ENCODE measurements around the gene CNOT1. TPM values are rescaled to one million over a fixed set of nuclear protein-coding genes. Genes with fewer than 3 reads are reported as not detected.

CNOT1 gene
- total RNA-seq, 1 experiment from 2014 or later = 135 TPM

GRCh38 chr16:58649707-58650106 is 20.1 kb upstream of the CNOT1 start:
- intact Hi-C loops (cut with micrococcal nuclease) = no loop called here

GRCh38 chr16:58647107-58647506 is 17.5 kb upstream of the CNOT1 start:
- ChIA-PET CTCF (no interaction called here), POLR2A (ENCODE audit: unreplicated experiment) (no interaction called here)
- Histone ChIP-seq H3K27ac (ENCODE audit: low read length) (no peak overlapping the region), H3K4me3 (ENCODE audit: low read length) (no peak overlapping the region), H3K9me2 (replicated peaks; ENCODE audit: low read length) (no peaks in the 10 kb centered on the region), H3K36me3 (ENCODE audit: low read depth, low read length) (no peaks in the 10 kb centered on the region), H3K4me2 (ENCODE audit: low read length) (no peak overlapping the region), H3K9me3 (ENCODE audit: low read length) (no peaks in the 10 kb centered on the region), H2AFZ (ENCODE audit: low read length) (no peak overlapping the region), H3F3A (ENCODE audit: low read length, unreplicated experiment) (no peaks in the 10 kb centered on the region), H3K4me1 (ENCODE audit: insufficient read depth, low read length) (no peaks in the 10 kb centered on the region), H3K27me3 (ENCODE audit: low read length) (no peaks in the 10 kb centered on the region), H4K20me1 (ENCODE audit: low read length) (no peaks in the 10 kb centered on the region), H3K79me2 (ENCODE audit: low read length) (no peaks in the 10 kb centered on the region), H3K9ac (ENCODE audit: low read length) (no peak overlapping the region)
- no peak for ATAC-seq
- TF ChIP-seq EZH2phosphoT487 (IDR thresholded peaks at IDR 0.05; ENCODE audit: borderline replicate concordance, low read length) (no peak), EZH2 (IDR thresholded peaks at IDR 0.05; ENCODE audit: low read length, unreplicated experiment) (no peak)
- TF ChIP-seq, protein P1, sequence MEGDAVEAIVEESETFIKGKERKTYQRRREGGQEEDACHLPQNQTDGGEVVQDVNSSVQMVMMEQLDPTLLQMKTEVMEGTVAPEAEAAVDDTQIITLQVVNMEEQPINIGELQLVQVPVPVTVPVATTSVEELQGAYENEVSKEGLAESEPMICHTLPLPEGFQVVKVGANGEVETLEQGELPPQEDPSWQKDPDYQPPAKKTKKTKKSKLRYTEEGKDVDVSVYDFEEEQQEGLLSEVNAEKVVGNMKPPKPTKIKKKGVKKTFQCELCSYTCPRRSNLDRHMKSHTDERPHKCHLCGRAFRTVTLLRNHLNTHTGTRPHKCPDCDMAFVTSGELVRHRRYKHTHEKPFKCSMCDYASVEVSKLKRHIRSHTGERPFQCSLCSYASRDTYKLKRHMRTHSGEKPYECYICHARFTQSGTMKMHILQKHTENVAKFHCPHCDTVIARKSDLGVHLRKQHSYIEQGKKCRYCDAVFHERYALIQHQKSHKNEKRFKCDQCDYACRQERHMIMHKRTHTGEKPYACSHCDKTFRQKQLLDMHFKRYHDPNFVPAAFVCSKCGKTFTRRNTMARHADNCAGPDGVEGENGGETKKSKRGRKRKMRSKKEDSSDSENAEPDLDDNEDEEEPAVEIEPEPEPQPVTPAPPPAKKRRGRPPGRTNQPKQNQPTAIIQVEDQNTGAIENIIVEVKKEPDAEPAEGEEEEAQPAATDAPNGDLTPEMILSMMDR (conservative IDR thresholded peaks at IDR 0.05; ENCODE audit: low read depth, low read length) = no peak
- intact Hi-C loops (cut with micrococcal nuclease) = no loop called here
- no peak for DNase-seq
- BruUV-seq (replicated peaks) = no TSS peak

More at GRCh38 chr16:58649707-58650106, 20.1 kb upstream of the CNOT1 start:
- no peak overlapping the region for H3K27ac ChIP-seq (ENCODE audit: low read length)
- POLR2A ChIA-PET (ENCODE audit: unreplicated experiment) = no interaction called here
- H3K36me3 ChIP-seq (ENCODE audit: low read depth, low read length) = no peaks in the 10 kb centered on the region
- no peaks in the 10 kb centered on the region for H3K9me3 ChIP-seq (ENCODE audit: low read length)
- DNase-seq (no peak), ATAC-seq (no peak)
- H3K4me3 ChIP-seq (ENCODE audit: low read length) = no peak overlapping the region
- no peaks in the 10 kb centered on the region for H3F3A ChIP-seq (ENCODE audit: low read length, unreplicated experiment)
- no peaks in the 10 kb centered on the region for H3K4me1 ChIP-seq (ENCODE audit: insufficient read depth, low read length)
- no peak overlapping the region for H3K9ac ChIP-seq (ENCODE audit: low read length)
- H3K9me2 ChIP-seq (replicated peaks; ENCODE audit: low read length) = no peaks in the 10 kb centered on the region
- H2AFZ ChIP-seq (ENCODE audit: low read length) = no peak overlapping the region
- TF ChIP-seq EZH2phosphoT487 (IDR thresholded peaks at IDR 0.05; ENCODE audit: borderline replicate concordance, low read length) (no peak), EZH2 (IDR thresholded peaks at IDR 0.05; ENCODE audit: low read length, unreplicated experiment) (no peak)
- TF ChIP-seq, protein P1 (conservative IDR thresholded peaks at IDR 0.05; ENCODE audit: low read depth, low read length) = no peak
- BruUV-seq (replicated peaks) = no TSS peak
- H3K4me2 ChIP-seq (ENCODE audit: low read length) = no peak overlapping the region
- H4K20me1 ChIP-seq (ENCODE audit: low read length) = no peaks in the 10 kb centered on the region
- no peaks in the 10 kb centered on the region for H3K27me3 ChIP-seq (ENCODE audit: low read length)
- CTCF ChIA-PET = no interaction called here
- H3K79me2 ChIP-seq (ENCODE audit: low read length) = no peaks in the 10 kb centered on the region

DNA sequence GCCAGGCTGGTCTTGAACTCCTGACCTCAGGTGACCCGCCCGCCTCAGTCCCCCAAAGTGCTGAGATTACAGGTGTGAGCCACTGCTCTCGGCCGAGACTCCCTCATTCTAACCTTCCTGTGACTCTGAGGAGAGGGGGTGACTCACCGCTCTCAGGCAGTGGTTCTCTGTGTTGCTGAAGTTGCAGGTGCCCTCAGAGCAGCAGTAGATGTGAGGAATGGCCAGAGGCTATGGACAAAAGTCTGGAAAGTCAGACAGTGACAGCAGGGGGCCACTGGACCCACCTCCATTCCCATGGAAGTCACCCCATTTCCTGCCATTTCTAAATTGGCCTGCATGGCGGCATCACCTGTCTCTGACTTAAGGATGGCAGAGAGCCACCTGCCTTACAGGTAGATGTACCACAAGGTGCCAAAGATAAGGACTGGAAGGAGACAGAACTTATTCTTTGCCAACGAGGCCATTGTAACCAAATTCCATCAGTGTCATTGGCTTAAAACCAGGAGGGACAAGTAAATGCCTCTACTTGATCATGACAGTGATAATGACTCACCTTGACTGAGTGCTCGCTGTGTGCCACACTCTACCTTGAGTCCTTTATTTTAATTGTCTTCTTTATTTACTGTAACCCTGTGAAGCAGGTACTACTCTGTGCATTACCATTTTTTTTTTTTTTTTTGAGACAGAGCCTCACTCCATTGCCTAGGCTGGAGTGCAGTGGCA is 15.3 kb upstream of the CNOT1 start:
- no peaks in the 10 kb centered on the region for H3K4me1 ChIP-seq (ENCODE audit: insufficient read depth, low read length)
- no peaks in the 10 kb centered on the region for H3K9me3 ChIP-seq (ENCODE audit: low read length)
- no peak overlapping the region for H3K4me2 ChIP-seq (ENCODE audit: low read length)
- ChIA-PET POLR2A (ENCODE audit: unreplicated experiment) (no interaction called here), CTCF (no interaction called here)
- TF ChIP-seq EZH2phosphoT487 (IDR thresholded peaks at IDR 0.05; ENCODE audit: borderline replicate concordance, low read length) (no peak), EZH2 (IDR thresholded peaks at IDR 0.05; ENCODE audit: low read length, unreplicated experiment) (no peak)
- TF ChIP-seq, protein P1 (conservative IDR thresholded peaks at IDR 0.05; ENCODE audit: low read depth, low read length) = no peak
- no peaks in the 10 kb centered on the region for H3K9me2 ChIP-seq (replicated peaks; ENCODE audit: low read length)
- no peak overlapping the region for H3K27ac ChIP-seq (ENCODE audit: low read length)
- peak; percentile 30 for DNase-seq
- H2AFZ ChIP-seq (ENCODE audit: low read length) = no peak overlapping the region
- H3K4me3 ChIP-seq (ENCODE audit: low read length) = no peak overlapping the region
- peak; percentile 54; the same call in 1 of the 2 replicates for ATAC-seq
- H4K20me1 ChIP-seq (ENCODE audit: low read length) = no peaks in the 10 kb centered on the region
- H3K36me3 ChIP-seq (ENCODE audit: low read depth, low read length) = no peaks in the 10 kb centered on the region
- no peaks in the 10 kb centered on the region for H3K79me2 ChIP-seq (ENCODE audit: low read length)
- BruUV-seq (replicated peaks) = no TSS peak
- H3K27me3 ChIP-seq (ENCODE audit: low read length) = no peaks in the 10 kb centered on the region
- no peaks in the 10 kb centered on the region for H3F3A ChIP-seq (ENCODE audit: low read length, unreplicated experiment)
- H3K9ac ChIP-seq (ENCODE audit: low read length) = no peak overlapping the region
- intact Hi-C loops (cut with micrococcal nuclease) = no loop called here
